ENCODE results near the gene CLCN2.

GRCh38 chr3:184337981-184338380 lies 23.4 kb downstream of the CLCN2 start:
- TF ChIP-seq CTCF (IDR thresholded peaks at IDR 0.05; ENCODE audit: low read length) (no peak), EZH2 (IDR thresholded peaks at IDR 0.05; ENCODE audit: borderline replicate concordance, low read length) (no peak)

All from OCI-LY1 (cell line).